Erythroblast (primary cell): ENCODE results near the gene NPY4R2.
"Not testable (repeated sequence)": the region's sequence is repeated elsewhere in the genome, so short reads cannot be mapped to it uniquely, and the experiment has no call there.

Experiments
- GATA1 ChIP-seq: IDR thresholded peaks from 2 replicates; pipeline ENCODE4 v1.6.1; 2011; ENCODE audit warnings: low read depth, mild to moderate bottlenecking, control low read depth, low read length, moderate library complexity
- POLR2A ChIP-seq: IDR thresholded peaks from 2 replicates; pipeline ENCODE4 v1.6.1; 2011; ENCODE audit warnings: mild to moderate bottlenecking, low read length

- not testable (repeated sequence) for TF ChIP-seq POLR2A, GATA1
Observed at GRCh38 chr10:47890737-47891136, 27.7 kb upstream of the NPY4R2 start.
